ENCODE results near the gene LPAR5. TPM values are rescaled to one million over a fixed set of nuclear protein-coding genes. Genes with fewer than 3 reads are reported as not detected.

LPAR5 gene
- total RNA-seq, 6 experiments from 2014 or later = 0.31 to 1.5 (median 0.78) TPM

- H3K27me3 ChIP-seq = no peaks in the 10 kb centered on the region
- H3K4me1 ChIP-seq = peaks cover 0 to 5% (median 0%) of the 10 kb centered on the region in 4 donors
- TF ChIP-seq CTCF (IDR thresholded peaks at IDR 0.05) (no peak), POLR2A (IDR thresholded peaks at IDR 0.05) (no peak)
- ATAC-seq (no peak), DNase-seq (no peak)
- H3K36me3 ChIP-seq = peaks cover 18 to 78% (median 41%) of the 10 kb centered on the region in 4 donors
- H3K27ac ChIP-seq = no peak overlapping the region
- intact Hi-C loops (cut with DNase I) = no loop called here
- H3K4me3 ChIP-seq = no peak overlapping the region
- WGBS (ENCODE audit: insufficient coverage, low coverage, low lambda C conversion rate, missing lambda C conversion rate) = 90% methylated on average over 7 of the region's 8 CpGs
- no peaks in the 10 kb centered on the region for H3K9me3 ChIP-seq
Measured at GRCh38 chr12:6573001-6573400, 62.8 kb downstream of the LPAR5 start.

- peak in 2 of 3 donors; percentile 57 to 67 for DNase-seq
- no peaks in the 10 kb centered on the region for H3K27me3 ChIP-seq
- intact Hi-C loops (cut with DNase I) = no loop called here
- H3K4me1 ChIP-seq = peaks cover 0 to 15% (median 0%) of the 10 kb centered on the region in 4 donors
- 64% methylated on average over 5 of the region's 7 CpGs for WGBS (ENCODE audit: insufficient coverage, low coverage, low lambda C conversion rate, missing lambda C conversion rate)
- H3K4me3 ChIP-seq = no peak overlapping the region
- ATAC-seq = peak; percentile 33 to 55 (median 44)
- no peak overlapping the region for H3K27ac ChIP-seq
- no peak for TF ChIP-seq POLR2A (IDR thresholded peaks at IDR 0.05)
- TF ChIP-seq CTCF (IDR thresholded peaks at IDR 0.05) = peak in 3 of 4 donors; percentile 27 to 45 (median 33)
- H3K9me3 ChIP-seq = no peaks in the 10 kb centered on the region
- H3K36me3 ChIP-seq = peaks cover 0 to 68% (median 24%) of the 10 kb centered on the region in 4 donors
Measured at GRCh38 chr12:6570264-6570887, 65.4 kb downstream of the LPAR5 start.

- ATAC-seq (no peak), DNase-seq (no peak)
- no peak overlapping the region for H3K27ac ChIP-seq
- no peaks in the 10 kb centered on the region for H3K27me3 ChIP-seq
- no peaks in the 10 kb centered on the region for H3K9me3 ChIP-seq
- H3K4me1 ChIP-seq = peaks cover 0 to 15% (median 0%) of the 10 kb centered on the region in 4 donors
- TF ChIP-seq CTCF (IDR thresholded peaks at IDR 0.05) = no peak
- TF ChIP-seq POLR2A (IDR thresholded peaks at IDR 0.05) = no peak
- H3K36me3 ChIP-seq = peaks cover 0 to 68% (median 21%) of the 10 kb centered on the region in 4 donors
- intact Hi-C loops (cut with DNase I) = no loop called here
- 71% methylated on average over 6 of the region's 7 CpGs for WGBS (ENCODE audit: insufficient coverage, low coverage, low lambda C conversion rate, missing lambda C conversion rate)
- no peak overlapping the region for H3K4me3 ChIP-seq
Measured at GRCh38 chr12:6569786-6570185, 66.0 kb downstream of the LPAR5 start.

- intact Hi-C loops (cut with DNase I) = no loop called here
- H3K4me1 ChIP-seq = peaks cover 0 to 15% (median 0%) of the 10 kb centered on the region in 4 donors
- WGBS (ENCODE audit: insufficient coverage, low coverage, low lambda C conversion rate, missing lambda C conversion rate) = 92% methylated on average over 12 of the region's 12 CpGs
- no peak for DNase-seq
- H3K27ac ChIP-seq = no peak overlapping the region
- ATAC-seq = no peak
- H3K27me3 ChIP-seq = no peaks in the 10 kb centered on the region
- H3K9me3 ChIP-seq = no peaks in the 10 kb centered on the region
- H3K4me3 ChIP-seq = no peak overlapping the region
- H3K36me3 ChIP-seq = peaks cover 0 to 65% (median 19%) of the 10 kb centered on the region in 4 donors
- TF ChIP-seq CTCF (IDR thresholded peaks at IDR 0.05) (no peak), POLR2A (IDR thresholded peaks at IDR 0.05) (no peak)
Measured at GRCh38 chr12:6569312-6569711, 66.4 kb downstream of the LPAR5 start.

Small RNA genes lying within 50 kb of the gene (small RNA-seq; reads per million reads assigned to genes)
- gene SCARNA11 = 267 to 437 reads per million in 2 experiments

Other genes with a start within 250 kb of the LPAR5 start
- gene CD27, start 191.0 kb downstream of the LPAR5 start, total RNA-seq = 1 to 10 TPM in 1 of 6 experiments, under 1 TPM in 4, not detected in 1; 0.33 to 1.2 (median 0.68) TPM
- gene TAPBPL, start 183.9 kb downstream of the LPAR5 start, total RNA-seq = 10 to 100 TPM; 13.8 to 29.3 (median 21.4) TPM
- 1 to 10 TPM; 3.5 to 6.5 (median 6.0) TPM for gene VAMP1, start 165.3 kb downstream of the LPAR5 start, total RNA-seq
- 100 to 1,000 TPM in 1 of 6 experiments, 10 to 100 TPM in 5; 38.2 to 104 (median 80.2) TPM for gene MRPL51, start 142.7 kb downstream of the LPAR5 start, total RNA-seq
- gene NCAPD2, start 141.9 kb downstream of the LPAR5 start, total RNA-seq = 10 to 100 TPM in 2 of 6 experiments, 1 to 10 TPM in 4; 6.2 to 40.9 (median 8.4) TPM
- gene GAPDH, start 101.4 kb downstream of the LPAR5 start, total RNA-seq = 1,000 to 10,000 TPM in 4 of 6 experiments, 100 to 1,000 TPM in 2; 788 to 3,247 (median 1,580) TPM
- gene IFFO1, start 79.9 kb downstream of the LPAR5 start, total RNA-seq = 1 to 10 TPM; 5.5 to 9.3 (median 7.4) TPM
- 10 to 100 TPM; 12.6 to 20.1 (median 18.5) TPM for gene NOP2, start 67.7 kb downstream of the LPAR5 start, total RNA-seq
- gene CHD4, start 28.6 kb downstream of the LPAR5 start, total RNA-seq = 100 to 1,000 TPM in 1 of 6 experiments, 10 to 100 TPM in 5; 66.7 to 102 (median 82.3) TPM
- 1 to 10 TPM in 4 of 6 experiments, under 1 TPM in 1, not detected in 1; 0.95 to 3.3 (median 1.7) TPM for gene ACRBP, start 11.5 kb upstream of the LPAR5 start, total RNA-seq
- gene ING4, start 27.2 kb upstream of the LPAR5 start, total RNA-seq = 10 to 100 TPM; 10.6 to 20.0 (median 17.0) TPM
- gene ZNF384, start 53.4 kb upstream of the LPAR5 start, total RNA-seq = 10 to 100 TPM; 11.9 to 22.3 (median 18.3) TPM
- not detected for gene PIANP, start 64.9 kb upstream of the LPAR5 start, total RNA-seq
- gene COPS7A, start 88.1 kb upstream of the LPAR5 start, total RNA-seq = 10 to 100 TPM; 26.7 to 49.5 (median 30.6) TPM
- gene MLF2, start 117.2 kb upstream of the LPAR5 start, total RNA-seq = 100 to 1,000 TPM; 104 to 185 (median 134) TPM
- 100 to 1,000 TPM; 113 to 484 (median 404) TPM for gene PTMS, start 130.4 kb upstream of the LPAR5 start, total RNA-seq
- 1 to 10 TPM in 4 of 6 experiments, under 1 TPM in 2; 0.18 to 2.3 (median 1.4) TPM for gene LAG3, start 136.6 kb upstream of the LPAR5 start, total RNA-seq
- 10 to 100 TPM; 10.0 to 41.6 (median 28.1) TPM for gene CD4, start 153.6 kb upstream of the LPAR5 start, total RNA-seq
- 1 to 10 TPM in 4 of 6 experiments, under 1 TPM in 2; 0.37 to 3.1 (median 2.1) TPM for gene GPR162, start 185.9 kb upstream of the LPAR5 start, total RNA-seq
- gene P3H3, start 192.4 kb upstream of the LPAR5 start, total RNA-seq = 1 to 10 TPM in 5 of 6 experiments, under 1 TPM in 1; 0.98 to 2.1 (median 1.5) TPM
- gene GNB3, start 205.0 kb upstream of the LPAR5 start, total RNA-seq = under 1 TPM in 4 of 6 experiments, not detected in 2; 0.17 to 0.51 (median 0.43) TPM
- 1 to 10 TPM in 4 of 6 experiments, under 1 TPM in 2; 0.62 to 1.7 (median 1.3) TPM for gene CDCA3, start 215.3 kb upstream of the LPAR5 start, total RNA-seq
- gene USP5, start 216.2 kb upstream of the LPAR5 start, total RNA-seq = 10 to 100 TPM; 38.2 to 59.5 (median 42.6) TPM
- 100 to 1,000 TPM; 265 to 400 (median 331) TPM for gene TPI1, start 231.6 kb upstream of the LPAR5 start, total RNA-seq
- gene SPSB2, start 237.3 kb upstream of the LPAR5 start, total RNA-seq = 1 to 10 TPM; 1.7 to 5.3 (median 3.6) TPM